Measurements from ENCODE around the gene PTPDC1.
"Not testable (repeated sequence)": the region's sequence is repeated elsewhere in the genome, so short reads cannot be mapped to it uniquely, and the experiment has no call there.

The PTPDC1 gene

DNA sequence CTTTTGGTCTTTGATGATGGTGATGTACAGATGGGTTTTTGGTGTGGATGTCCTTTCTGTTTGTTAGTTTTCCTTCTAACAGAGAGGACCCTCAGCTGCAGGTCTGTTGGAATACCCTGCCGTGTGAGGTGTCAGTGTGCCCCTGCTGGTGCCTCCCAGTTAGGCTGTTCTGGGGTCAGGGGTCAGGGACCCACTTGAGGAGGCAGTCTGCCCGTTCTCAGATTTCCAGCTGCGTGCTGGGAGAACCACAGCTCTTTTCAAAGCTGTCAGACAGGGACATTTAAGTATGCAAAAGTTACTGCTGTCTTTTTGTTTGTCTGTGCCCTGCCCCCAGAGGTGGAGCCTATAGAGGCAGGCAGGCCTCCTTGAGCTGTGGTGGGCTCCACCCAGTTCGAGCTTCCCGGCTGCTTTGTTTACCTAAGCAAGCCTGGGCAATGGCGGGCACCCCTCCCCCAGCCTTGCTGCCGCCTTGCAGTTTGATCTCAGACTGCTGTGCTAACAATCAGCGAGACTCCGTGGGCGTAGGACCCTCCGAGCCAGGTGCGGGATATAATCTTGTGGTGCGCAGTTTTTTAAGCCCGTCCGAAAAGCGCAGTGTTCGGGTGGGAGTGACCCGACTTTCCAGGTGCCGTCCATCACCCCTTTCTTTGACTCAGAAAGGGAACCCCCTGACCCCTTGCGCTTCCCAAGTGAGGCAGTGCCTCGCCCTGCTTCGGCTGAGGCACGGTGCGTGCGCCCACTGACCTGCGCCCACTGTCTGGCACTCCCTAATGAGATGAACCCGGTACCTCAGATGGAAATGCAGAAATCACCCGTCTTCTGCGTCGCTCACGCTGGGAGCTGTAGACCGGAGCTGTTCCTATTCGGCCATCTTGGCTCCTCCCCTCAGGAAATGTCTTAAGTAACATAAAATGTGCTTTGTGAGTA, 10.2 kb downstream of the PTPDC1 start:
- not testable (repeated sequence) for H3K27me3 ChIP-seq (ENCODE audit: low read depth, low read length); H3K9me3 ChIP-seq (ENCODE audit: control insufficient read depth in 1 of 2, low read length in 2 of 2); H3K4me1 ChIP-seq (ENCODE audit: control insufficient read depth in 1 of 2, insufficient read depth in 2 of 2, low read length in 2 of 2); H3K4me3 ChIP-seq (ENCODE audit: low read depth in 1 of 2, low read length in 2 of 2); H3K27ac ChIP-seq (ENCODE audit: low read length)
- peaks cover 8 to 11% of the 10 kb centered on the region in 2 donors for H3K36me3 ChIP-seq (ENCODE audit: control insufficient read depth in 1 of 2, insufficient read depth in 2 of 2, low read length in 2 of 2)

- Histone ChIP-seq H3K27ac (ENCODE audit: low read length) (no peak overlapping the region), H3K4me3 (ENCODE audit: low read depth in 1 of 2, low read length in 2 of 2) (no peak overlapping the region), H3K27me3 (ENCODE audit: low read depth, low read length) (no peaks in the 10 kb centered on the region), H3K4me1 (ENCODE audit: control insufficient read depth in 1 of 2, insufficient read depth in 2 of 2, low read length in 2 of 2) (no peaks in the 10 kb centered on the region), H3K36me3 (ENCODE audit: control insufficient read depth in 1 of 2, insufficient read depth in 2 of 2, low read length in 2 of 2) (peaks cover 8 to 17% of the 10 kb centered on the region in 2 donors), H3K9me3 (ENCODE audit: control insufficient read depth in 1 of 2, low read length in 2 of 2) (no peaks in the 10 kb centered on the region)
Measured at GRCh38 chr9:94096819-94097577, 12.7 kb downstream of the PTPDC1 start.

DNA sequence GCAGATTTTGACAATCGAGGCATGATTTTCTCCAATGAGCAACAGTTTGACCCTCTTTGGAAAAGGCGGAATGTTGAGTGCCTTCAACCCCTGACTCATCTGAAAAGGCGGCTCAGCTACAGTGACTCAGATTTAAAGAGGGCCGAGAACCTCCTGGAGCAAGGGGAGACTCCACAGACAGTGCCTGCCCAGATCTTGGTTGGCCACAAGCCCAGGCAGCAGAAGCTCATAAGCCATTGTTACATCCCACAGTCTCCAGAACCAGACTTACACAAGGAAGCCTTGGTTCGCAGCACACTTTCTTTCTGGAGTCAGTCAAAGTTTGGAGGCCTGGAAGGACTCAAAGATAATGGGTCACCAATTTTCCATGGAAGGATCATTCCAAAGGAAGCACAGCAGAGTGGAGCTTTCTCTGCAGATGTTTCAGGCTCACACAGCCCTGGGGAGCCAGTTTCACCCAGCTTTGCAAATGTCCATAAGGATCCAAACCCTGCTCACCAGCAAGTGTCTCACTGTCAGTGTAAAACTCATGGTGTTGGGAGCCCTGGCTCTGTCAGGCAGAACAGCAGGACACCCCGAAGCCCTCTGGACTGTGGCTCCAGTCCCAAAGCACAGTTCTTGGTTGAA, 13.6 kb downstream of the PTPDC1 start:
- H3K9me3 ChIP-seq (ENCODE audit: control insufficient read depth in 1 of 2, low read length in 2 of 2) = no peaks in the 10 kb centered on the region
- peaks cover 8 to 17% of the 10 kb centered on the region in 2 donors for H3K36me3 ChIP-seq (ENCODE audit: control insufficient read depth in 1 of 2, insufficient read depth in 2 of 2, low read length in 2 of 2)
- H3K27me3 ChIP-seq (ENCODE audit: low read depth, low read length) = no peaks in the 10 kb centered on the region
- no peaks in the 10 kb centered on the region for H3K4me1 ChIP-seq (ENCODE audit: control insufficient read depth in 1 of 2, insufficient read depth in 2 of 2, low read length in 2 of 2)
- H3K27ac ChIP-seq (ENCODE audit: low read length) = no peak overlapping the region
- H3K4me3 ChIP-seq (ENCODE audit: low read depth in 1 of 2, low read length in 2 of 2) = no peak overlapping the region

GRCh38 chr9:94100152-94100879, 16.1 kb downstream of the PTPDC1 start:
- Histone ChIP-seq H3K27me3 (ENCODE audit: low read depth, low read length) (no peaks in the 10 kb centered on the region), H3K27ac (ENCODE audit: low read length) (no peak overlapping the region), H3K36me3 (ENCODE audit: control insufficient read depth in 1 of 2, insufficient read depth in 2 of 2, low read length in 2 of 2) (peaks cover 8 to 21% of the 10 kb centered on the region in 2 donors), H3K9me3 (ENCODE audit: control insufficient read depth in 1 of 2, low read length in 2 of 2) (no peaks in the 10 kb centered on the region), H3K4me1 (ENCODE audit: control insufficient read depth in 1 of 2, insufficient read depth in 2 of 2, low read length in 2 of 2) (no peaks in the 10 kb centered on the region), H3K4me3 (ENCODE audit: low read depth in 1 of 2, low read length in 2 of 2) (no peak overlapping the region)

DNA sequence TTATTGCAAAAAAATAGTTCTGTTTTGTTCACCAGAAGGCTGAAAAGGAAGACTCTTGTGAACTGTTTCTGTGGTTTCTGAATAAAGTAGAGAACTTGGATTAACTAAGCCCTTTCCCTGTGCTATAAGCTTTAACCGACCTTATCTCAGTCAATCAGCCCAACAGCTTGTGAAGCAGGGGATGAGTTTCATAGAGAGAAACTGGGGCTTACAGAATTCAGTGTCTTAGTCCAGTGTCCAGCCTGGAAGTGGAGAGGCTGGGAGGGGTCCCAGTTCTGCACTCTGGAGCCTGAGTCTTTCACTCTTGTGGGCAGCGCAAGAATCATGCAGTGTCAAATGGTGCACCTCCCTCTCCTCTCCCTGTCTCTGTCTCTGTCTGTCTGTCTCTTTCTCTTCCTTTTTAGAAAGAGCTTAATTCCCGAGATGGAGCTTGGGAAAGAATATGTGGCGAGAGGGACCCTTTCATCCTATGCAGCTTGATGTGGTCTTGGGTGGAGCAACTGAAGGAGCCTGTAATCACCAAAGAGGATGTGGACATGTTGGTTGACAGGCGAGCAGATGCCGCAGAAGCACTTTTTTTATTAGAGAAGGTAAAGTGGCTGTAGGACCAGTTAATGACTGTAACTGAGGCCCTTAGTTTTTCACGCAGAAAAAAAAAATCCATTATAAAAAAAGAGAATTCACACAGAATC, 17.0 kb downstream of the PTPDC1 start:
- H3K36me3 ChIP-seq (ENCODE audit: control insufficient read depth in 1 of 2, insufficient read depth in 2 of 2, low read length in 2 of 2) = peaks cover 8 to 15% of the 10 kb centered on the region in 2 donors
- H3K4me3 ChIP-seq (ENCODE audit: low read depth in 1 of 2, low read length in 2 of 2) = no peak overlapping the region
- no peak overlapping the region for H3K27ac ChIP-seq (ENCODE audit: low read length)

GRCh38 chr9:94108584-94108983, 24.3 kb downstream of the PTPDC1 start:
- Histone ChIP-seq H3K4me1 (ENCODE audit: control insufficient read depth in 1 of 2, insufficient read depth in 2 of 2, low read length in 2 of 2) (peaks cover 0 to 8% of the 10 kb centered on the region in 2 donors), H3K27ac (ENCODE audit: low read length) (no peak overlapping the region), H3K27me3 (ENCODE audit: low read depth, low read length) (no peaks in the 10 kb centered on the region), H3K4me3 (ENCODE audit: low read depth in 1 of 2, low read length in 2 of 2) (no peak overlapping the region), H3K9me3 (ENCODE audit: control insufficient read depth in 1 of 2, low read length in 2 of 2) (no peaks in the 10 kb centered on the region), H3K36me3 (ENCODE audit: control insufficient read depth in 1 of 2, insufficient read depth in 2 of 2, low read length in 2 of 2) (peaks cover 0 to 4% of the 10 kb centered on the region in 2 donors)

More for the DNA sequence above, 17.0 kb downstream of the PTPDC1 start:
- H3K9me3 ChIP-seq (ENCODE audit: control insufficient read depth in 1 of 2, low read length in 2 of 2) = no peaks in the 10 kb centered on the region
- H3K27me3 ChIP-seq (ENCODE audit: low read depth, low read length) = no peaks in the 10 kb centered on the region
- H3K4me1 ChIP-seq (ENCODE audit: control insufficient read depth in 1 of 2, insufficient read depth in 2 of 2, low read length in 2 of 2) = no peaks in the 10 kb centered on the region

DNA sequence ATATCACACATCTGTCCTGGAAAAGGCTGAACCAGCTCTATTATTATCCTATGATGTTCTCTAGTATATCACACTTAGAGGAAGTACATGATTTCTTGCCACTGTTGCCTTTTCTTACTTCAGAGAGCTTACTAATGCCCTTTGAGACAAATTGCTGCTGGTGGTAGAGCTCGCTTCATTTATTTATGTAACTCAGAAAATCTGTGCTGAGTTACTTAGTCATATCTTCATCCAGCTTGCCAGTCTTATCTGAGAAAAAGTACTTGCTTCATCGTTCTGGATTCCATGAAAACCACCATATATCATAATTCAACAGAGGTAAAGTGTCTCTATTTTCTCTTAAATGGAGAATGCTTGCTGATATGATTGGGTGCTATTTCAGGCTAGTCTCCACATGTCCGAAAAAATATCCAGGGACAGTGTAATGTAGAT, 26.6 kb downstream of the PTPDC1 start:
- H3K9me3 ChIP-seq (ENCODE audit: control insufficient read depth in 1 of 2, low read length in 2 of 2) = no peaks in the 10 kb centered on the region
- H3K27me3 ChIP-seq (ENCODE audit: low read depth, low read length) = no peaks in the 10 kb centered on the region
- no peak overlapping the region for H3K4me3 ChIP-seq (ENCODE audit: low read depth in 1 of 2, low read length in 2 of 2)
- peaks cover 0 to 8% of the 10 kb centered on the region in 2 donors for H3K4me1 ChIP-seq (ENCODE audit: control insufficient read depth in 1 of 2, insufficient read depth in 2 of 2, low read length in 2 of 2)
- no peaks in the 10 kb centered on the region for H3K36me3 ChIP-seq (ENCODE audit: control insufficient read depth in 1 of 2, insufficient read depth in 2 of 2, low read length in 2 of 2)
- peak overlapping the region; percentile 9 for H3K27ac ChIP-seq (ENCODE audit: low read length)

- Histone ChIP-seq H3K36me3 (ENCODE audit: control insufficient read depth in 1 of 2, insufficient read depth in 2 of 2, low read length in 2 of 2) (no peaks in the 10 kb centered on the region), H3K9me3 (ENCODE audit: control insufficient read depth in 1 of 2, low read length in 2 of 2) (no peaks in the 10 kb centered on the region), H3K4me1 (ENCODE audit: control insufficient read depth in 1 of 2, insufficient read depth in 2 of 2, low read length in 2 of 2) (peaks cover 0 to 8% of the 10 kb centered on the region in 2 donors), H3K27ac (ENCODE audit: low read length) (no peak overlapping the region), H3K27me3 (ENCODE audit: low read depth, low read length) (no peaks in the 10 kb centered on the region), H3K4me3 (ENCODE audit: low read depth in 1 of 2, low read length in 2 of 2) (no peak overlapping the region)
Measured at GRCh38 chr9:94111446-94111845, 27.2 kb downstream of the PTPDC1 start.

- peaks cover 0 to 5% of the 10 kb centered on the region in 2 donors for H3K4me1 ChIP-seq (ENCODE audit: control insufficient read depth in 1 of 2, insufficient read depth in 2 of 2, low read length in 2 of 2)
- no peaks in the 10 kb centered on the region for H3K9me3 ChIP-seq (ENCODE audit: control insufficient read depth in 1 of 2, low read length in 2 of 2)
- no peaks in the 10 kb centered on the region for H3K27me3 ChIP-seq (ENCODE audit: low read depth, low read length)
- no peak overlapping the region for H3K27ac ChIP-seq (ENCODE audit: low read length)
- H3K4me3 ChIP-seq (ENCODE audit: low read depth in 1 of 2, low read length in 2 of 2) = no peak overlapping the region
- H3K36me3 ChIP-seq (ENCODE audit: control insufficient read depth in 1 of 2, insufficient read depth in 2 of 2, low read length in 2 of 2) = no peaks in the 10 kb centered on the region
Measured at GRCh38 chr9:94112716-94113465, 28.6 kb downstream of the PTPDC1 start.

DNA sequence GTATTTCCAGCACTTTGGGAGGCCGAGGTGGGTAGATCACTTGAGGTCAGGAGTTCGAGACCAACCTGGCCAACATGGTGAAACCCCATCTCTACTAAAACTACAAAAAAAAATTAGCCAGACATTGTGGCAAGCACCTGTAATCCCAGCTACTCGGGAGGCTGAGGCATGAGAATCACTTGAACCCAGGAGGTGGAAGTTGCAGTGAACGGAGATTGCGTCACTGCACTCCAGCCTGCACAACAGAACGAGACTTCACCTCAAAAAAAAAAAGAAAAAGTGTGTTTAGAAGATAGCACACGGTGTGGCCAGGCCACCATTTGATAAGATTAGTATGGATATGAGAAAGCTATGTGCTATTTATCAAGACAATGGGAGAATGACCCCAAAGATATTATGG, 35.8 kb downstream of the PTPDC1 start:
- not testable (repeated sequence) for H3K27ac ChIP-seq (ENCODE audit: low read length); H3K27me3 ChIP-seq (ENCODE audit: low read depth, low read length); H3K4me3 ChIP-seq (ENCODE audit: low read depth in 1 of 2, low read length in 2 of 2); H3K9me3 ChIP-seq (ENCODE audit: control insufficient read depth in 1 of 2, low read length in 2 of 2); H3K4me1 ChIP-seq (ENCODE audit: control insufficient read depth in 1 of 2, insufficient read depth in 2 of 2, low read length in 2 of 2); H3K36me3 ChIP-seq (ENCODE audit: control insufficient read depth in 1 of 2, insufficient read depth in 2 of 2, low read length in 2 of 2)
